GM19240 (cell line): ENCODE measurements around the gene ZNHIT3.
A peak's percentile ranks its signal among the peaks of the same experiment; 100 is the strongest.

Experiments
- DNase-seq: peaks from one replicate; pipeline ENCODE4 v3.0.0; 2011; ENCODE audit warnings: low spot score; ENCODE audit not compliant: insufficient read length

The ZNHIT3 gene

GRCh38 chr17:36511216-36511615 lies 24.7 kb downstream of the ZNHIT3 start:
- no peak for DNase-seq

- DNase-seq = no peak
These were observed 26.2 kb downstream of the ZNHIT3 start for GRCh38 chr17:36512641-36513040.

- no peak for DNase-seq
These were observed 28.4 kb downstream of the ZNHIT3 start for GRCh38 chr17:36514856-36515255.

- no peak for DNase-seq
These were observed 29.4 kb downstream of the ZNHIT3 start for GRCh38 chr17:36515837-36516236.

GRCh38 chr17:36523113-36523512 lies 36.6 kb downstream of the ZNHIT3 start:
- no peak for DNase-seq

GRCh38 chr17:36524428-36524876 lies 38.0 kb downstream of the ZNHIT3 start:
- no peak for DNase-seq

- DNase-seq = no peak
These were observed 38.6 kb downstream of the ZNHIT3 start for GRCh38 chr17:36525113-36525512.

GRCh38 chr17:36525888-36526287 lies 39.4 kb downstream of the ZNHIT3 start:
- DNase-seq = no peak

GRCh38 chr17:36527621-36528250 lies 41.3 kb downstream of the ZNHIT3 start:
- DNase-seq = no peak

- DNase-seq = no peak
These were observed 42.6 kb downstream of the ZNHIT3 start for GRCh38 chr17:36529121-36529520.

- DNase-seq = no peak
These were observed 46.0 kb downstream of the ZNHIT3 start for GRCh38 chr17:36532435-36532975.

- DNase-seq = peak; percentile 16
These were observed 47.7 kb downstream of the ZNHIT3 start for GRCh38 chr17:36533935-36534839.

- peak; percentile 52 for DNase-seq
These were observed 48.6 kb downstream of the ZNHIT3 start, which contains the start of the genes MYO19 and PIGW for GRCh38 chr17:36534840-36535668. MYO19 (minus strand) TSS chr17:36534868; CDS start chr17:36532538, 2,330 bp downstream. PIGW (plus strand) TSS chr17:36534987; CDS start chr17:36537102, 2,115 bp downstream.

GRCh38 chr17:36535669-36536081 lies 49.2 kb downstream of the ZNHIT3 start:
- DNase-seq = no peak

GRCh38 chr17:36540696-36541095 lies 54.2 kb downstream of the ZNHIT3 start:
- DNase-seq = no peak

GRCh38 chr17:36542755-36543154 lies 56.3 kb downstream of the ZNHIT3 start:
- DNase-seq = no peak

- DNase-seq = no peak
These were observed 57.5 kb downstream of the ZNHIT3 start for GRCh38 chr17:36544044-36544306.

GRCh38 chr17:36544307-36545076 lies 58.0 kb downstream of the ZNHIT3 start, which contains the start of gene GGNBP2:
GGNBP2 (plus strand) TSS chr17:36544919; CDS start chr17:36545725, 806 bp downstream.
- peak; percentile 37 for DNase-seq

- DNase-seq = no peak
These were observed 58.6 kb downstream of the ZNHIT3 start for GRCh38 chr17:36545077-36545464.
